CD1c-positive myeloid dendritic cell (primary cell): Measurements from ENCODE around the gene ANXA10.
"Not testable (repeated sequence)": the region's sequence is repeated elsewhere in the genome, so short reads cannot be mapped to it uniquely, and the experiment has no call there.

ENCODE experiments used
- DNase-seq: peaks from one replicate; pipeline ENCODE4 v3.0.0-alpha.2; 2016; ENCODE audit errors: extremely low spot score

Gene ANXA10, protein sequence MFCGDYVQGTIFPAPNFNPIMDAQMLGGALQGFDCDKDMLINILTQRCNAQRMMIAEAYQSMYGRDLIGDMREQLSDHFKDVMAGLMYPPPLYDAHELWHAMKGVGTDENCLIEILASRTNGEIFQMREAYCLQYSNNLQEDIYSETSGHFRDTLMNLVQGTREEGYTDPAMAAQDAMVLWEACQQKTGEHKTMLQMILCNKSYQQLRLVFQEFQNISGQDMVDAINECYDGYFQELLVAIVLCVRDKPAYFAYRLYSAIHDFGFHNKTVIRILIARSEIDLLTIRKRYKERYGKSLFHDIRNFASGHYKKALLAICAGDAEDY

DNA sequence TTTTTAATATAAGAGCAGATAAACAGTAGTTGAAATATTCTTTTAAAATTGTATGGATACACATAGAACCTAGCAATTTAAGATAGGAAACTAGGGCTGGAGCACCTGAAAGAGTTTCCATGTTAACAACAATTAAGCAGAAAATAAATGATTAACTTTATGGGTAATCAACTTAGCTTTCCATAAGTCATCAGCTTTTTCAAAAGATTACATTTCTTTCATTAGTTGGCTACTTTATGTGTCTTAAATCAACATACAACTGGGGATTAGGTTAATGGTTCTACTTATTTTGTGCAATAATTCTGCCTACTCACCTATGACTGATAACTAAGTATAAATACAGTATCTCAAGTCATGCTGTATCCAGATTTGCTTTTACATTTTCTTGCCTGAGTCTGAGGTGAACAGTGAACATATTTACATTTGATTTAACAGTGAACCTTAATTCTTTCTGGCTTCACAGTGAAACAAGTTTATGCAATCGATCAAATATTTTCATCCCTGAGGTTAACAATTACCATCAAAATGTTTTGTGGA lies at the start of gene ANXA10:
ANXA10 (plus strand) TSS at position 362 of the 537 bp plus-strand sequence; CDS start at position 526, 164 bp downstream.
- DNase-seq = no peak

DNA sequence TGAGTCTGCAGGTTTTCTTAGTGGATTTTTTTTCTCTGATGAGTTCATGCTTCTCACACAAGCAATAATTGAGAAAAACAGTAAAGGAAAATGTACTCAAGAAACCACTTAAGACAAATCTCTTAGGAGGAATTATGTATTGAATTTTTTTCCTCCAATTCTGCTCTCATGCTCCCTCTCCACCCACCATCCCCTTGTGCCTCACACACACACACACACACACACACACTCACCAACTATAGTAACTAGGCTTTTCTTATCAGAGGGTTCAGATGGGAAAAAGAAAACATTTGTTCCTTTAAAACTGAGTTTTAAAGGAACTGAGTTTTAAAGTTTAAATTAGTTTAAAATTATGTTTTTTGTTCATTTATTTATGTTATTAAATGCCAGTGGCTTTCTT lies 47.0 kb upstream of the ANXA10 start:
- no peak for DNase-seq

DNA sequence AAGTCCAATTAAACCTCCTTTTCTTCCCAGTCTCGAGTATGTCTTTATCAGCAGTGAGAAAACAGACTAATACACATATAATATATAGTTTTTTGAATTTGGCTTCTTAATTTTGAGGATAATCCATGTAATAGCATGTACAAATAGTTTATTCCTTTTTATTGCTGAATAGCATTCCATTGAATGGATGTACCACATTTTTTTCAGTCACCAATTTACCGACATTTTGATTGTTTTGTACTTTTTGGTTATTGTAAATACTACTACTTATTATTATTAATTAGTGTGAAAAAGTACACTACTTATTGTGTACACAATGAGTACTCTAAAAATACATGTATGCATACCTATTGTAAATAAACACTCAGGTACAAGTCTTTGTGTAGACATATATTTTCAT lies 42.3 kb upstream of the ANXA10 start:
- DNase-seq = no peak

DNA sequence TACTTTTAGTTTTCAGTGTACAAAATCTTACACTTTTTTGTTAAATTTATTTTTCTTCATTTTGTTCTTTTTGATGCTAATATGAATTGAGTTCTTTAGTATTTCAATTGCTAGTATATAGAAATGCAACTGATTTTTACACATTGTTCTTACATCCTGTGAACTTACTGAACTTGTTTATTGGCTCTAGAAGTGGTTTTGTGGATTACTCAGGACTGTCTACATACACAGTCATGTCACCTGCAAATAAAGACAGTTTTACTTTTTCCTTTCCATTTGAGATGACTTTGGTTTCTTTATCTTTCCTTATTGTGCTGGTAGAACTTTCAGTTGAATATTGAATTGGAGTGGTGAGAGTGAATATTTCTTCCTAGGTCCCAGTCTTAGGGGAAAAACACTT lies 40.8 kb upstream of the ANXA10 start:
- no peak for DNase-seq

DNA sequence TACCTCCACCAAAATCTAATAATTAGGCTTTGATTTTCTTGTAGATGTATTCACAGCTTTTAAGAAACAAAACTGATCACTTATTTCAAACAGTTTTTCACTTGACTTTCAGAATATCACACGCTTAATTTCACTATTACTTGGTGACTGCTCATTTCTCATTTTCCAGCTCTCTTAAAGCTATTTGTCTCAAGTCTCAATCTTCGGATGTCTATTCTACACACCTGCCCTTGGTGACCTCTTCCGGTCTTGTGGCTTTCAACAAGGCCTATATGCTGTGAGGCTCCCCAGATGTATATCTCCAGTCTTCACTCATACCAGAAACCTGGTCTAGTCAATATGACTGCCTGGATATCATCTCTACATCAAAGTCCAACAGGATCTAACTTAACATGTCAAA lies 34.9 kb upstream of the ANXA10 start:
- DNase-seq = no peak

DNA sequence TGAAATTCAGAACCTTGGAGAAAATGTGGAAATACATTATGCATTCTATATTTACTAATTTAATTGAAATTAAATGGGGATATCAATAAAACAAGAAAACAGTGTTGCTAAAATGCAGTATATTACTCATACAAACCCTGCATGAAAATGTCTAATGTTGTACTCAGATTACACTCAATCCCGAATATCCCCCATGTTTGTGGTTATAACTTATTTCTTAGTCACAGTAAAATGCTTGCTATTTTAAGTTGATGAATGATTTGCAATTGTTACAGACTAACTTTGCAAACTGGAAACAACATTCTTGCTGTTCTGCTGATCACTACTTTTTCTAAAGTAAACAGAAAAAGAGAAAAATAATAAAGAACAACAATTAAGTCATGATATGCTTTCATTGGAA lies 33.1 kb upstream of the ANXA10 start:
- DNase-seq = no peak

DNA sequence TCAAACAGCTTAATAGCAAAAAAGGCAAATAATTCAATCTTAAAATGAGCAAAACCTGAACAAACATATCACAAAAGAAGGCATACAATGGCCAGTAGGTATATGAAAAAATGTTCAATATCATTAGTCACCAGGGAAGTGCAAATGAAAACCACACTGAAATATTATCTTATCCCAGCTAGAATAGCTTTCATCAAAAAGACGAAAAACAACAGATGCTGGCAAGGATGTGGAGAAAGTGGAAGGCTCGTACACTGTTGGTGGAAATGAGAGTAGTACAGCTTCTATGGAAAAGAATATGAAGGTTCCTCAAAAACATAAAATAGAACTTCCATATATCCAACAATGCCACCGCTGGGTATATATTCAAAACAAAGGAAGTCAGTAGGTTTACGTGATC lies 29.3 kb upstream of the ANXA10 start:
- no peak for DNase-seq

DNA sequence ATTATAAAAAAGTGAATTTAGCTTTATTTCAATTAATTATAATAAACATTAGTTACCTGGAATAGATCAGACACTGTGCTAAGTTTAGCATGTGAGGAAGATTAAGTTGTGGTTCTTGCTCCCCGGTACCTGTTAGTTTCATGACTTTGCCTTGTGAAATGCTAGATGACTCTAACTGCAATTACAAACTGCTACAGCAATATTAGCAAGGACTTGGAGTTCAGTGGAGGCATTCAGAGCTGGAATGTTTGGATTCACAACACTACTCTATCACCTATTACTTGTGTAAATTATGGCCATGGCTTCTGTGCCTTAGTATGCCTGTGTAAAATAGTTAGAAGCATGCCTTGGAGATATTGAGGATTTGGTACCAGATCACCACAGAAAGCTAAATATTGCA lies 21.4 kb upstream of the ANXA10 start:
- DNase-seq = no peak

DNA sequence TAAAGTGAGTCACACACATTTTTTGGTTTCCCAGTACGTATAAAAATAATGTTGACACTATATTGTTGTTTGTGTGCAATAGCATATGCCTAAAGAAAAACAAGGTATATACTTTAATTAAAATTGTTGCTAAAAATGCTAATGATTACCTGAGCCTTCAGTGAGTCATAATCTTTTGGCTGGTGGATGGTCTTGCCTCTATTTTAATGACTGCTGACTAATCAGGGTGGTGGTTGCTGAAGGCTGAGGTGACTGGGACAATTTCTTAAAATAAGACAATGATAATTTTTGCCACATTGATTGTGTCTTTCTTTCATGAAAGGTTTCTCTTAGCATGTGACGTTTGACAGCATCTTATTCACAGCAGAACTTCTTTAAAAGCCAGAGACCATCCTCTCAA lies 21.0 kb upstream of the ANXA10 start:
- no peak for DNase-seq

DNA sequence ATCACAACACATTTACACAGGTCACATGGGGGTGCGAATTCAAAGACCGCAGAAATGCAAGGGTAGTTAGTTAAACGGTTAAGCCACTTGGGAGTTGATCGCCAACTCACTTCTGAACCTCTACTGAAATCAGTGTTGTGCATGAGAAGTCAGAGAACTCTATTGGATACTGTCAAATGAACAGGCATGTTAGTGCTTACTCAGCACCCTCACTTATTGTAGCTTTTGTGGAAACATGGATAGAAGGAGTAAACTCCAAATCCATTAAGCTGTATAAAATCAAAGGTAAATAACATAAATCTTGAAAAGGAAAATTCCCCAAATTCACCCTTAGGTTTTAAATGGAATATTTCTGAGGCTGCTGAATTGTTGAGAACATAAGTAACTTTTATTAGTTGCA lies 17.5 kb upstream of the ANXA10 start:
- no peak for DNase-seq

DNA sequence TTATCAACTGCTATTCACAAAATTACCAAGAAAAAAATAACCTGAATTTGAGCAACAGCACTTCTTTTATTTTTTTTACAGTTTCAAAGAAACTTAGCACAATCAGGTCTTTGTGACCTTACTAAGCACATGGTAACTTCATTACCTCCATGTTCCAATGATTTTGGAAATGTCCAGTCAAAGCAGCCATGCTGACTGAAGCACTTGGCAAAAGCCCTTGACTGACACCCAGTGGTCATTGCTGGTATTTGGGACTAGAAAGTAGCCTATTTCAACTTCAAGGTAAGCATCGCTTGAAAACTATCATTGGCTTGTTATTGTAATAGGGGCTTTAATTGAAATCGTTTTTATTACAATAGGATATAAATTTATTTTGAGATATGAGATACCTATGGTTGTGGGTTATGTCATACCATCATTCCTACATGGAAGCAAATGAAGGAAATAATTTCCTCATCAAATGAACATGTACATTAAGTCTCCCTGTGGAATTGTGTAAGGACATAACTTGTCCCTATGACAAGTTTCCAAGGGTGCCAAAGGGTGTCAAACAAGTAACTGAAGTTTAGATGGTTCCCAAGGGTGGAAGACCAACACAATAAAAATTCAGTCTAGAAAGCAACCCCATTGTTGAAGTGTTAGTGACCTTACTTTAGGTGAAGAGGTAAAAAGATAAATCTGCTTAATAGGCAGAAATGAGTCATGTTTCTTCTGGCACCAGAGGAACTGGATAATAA lies 15.2 kb upstream of the ANXA10 start:
- DNase-seq = peak; percentile 33

DNA sequence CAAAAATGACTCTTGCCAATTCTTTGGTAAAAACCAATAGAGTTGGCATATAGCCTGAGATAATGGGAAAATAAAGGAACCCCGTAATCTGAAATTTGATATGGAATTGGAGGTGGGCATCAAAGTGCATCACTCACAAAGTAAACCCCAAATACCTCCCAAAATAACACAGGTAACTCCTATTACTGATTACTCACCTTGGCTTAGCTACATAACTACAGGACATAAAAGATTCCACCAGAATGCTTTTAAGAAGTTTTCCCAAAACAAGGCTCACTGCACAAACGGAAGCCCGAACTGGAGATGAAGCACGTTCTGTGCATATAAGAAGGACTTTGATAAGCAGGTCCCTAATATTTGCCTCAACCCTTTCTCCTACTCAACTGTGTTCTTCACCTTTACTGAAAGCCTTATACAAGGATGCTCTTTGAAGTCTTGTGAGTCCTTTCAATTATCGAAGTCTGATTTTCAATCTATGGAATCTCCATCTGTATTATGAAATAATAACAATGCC lies 14.6 kb upstream of the ANXA10 start:
- DNase-seq = no peak

DNA sequence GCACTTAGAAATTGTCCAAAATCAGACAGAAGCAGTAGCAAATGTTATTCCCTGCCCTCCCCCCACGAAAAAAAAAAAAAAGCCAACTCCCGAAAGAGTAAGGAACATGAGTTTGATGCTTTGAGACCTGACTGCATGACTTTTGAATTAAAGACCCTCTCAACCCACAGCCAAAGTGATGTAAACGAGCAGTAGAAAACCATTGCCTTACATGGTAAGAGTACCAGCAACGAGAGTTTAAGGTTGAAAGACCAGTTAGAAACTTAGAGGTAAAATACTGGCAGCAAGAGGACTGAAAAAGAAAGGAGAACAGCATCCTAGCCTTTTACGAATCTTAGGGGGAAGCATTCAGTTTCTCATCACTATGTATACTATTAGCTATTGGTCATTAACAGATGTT lies 10.0 kb upstream of the ANXA10 start:
- DNase-seq = no peak

DNA sequence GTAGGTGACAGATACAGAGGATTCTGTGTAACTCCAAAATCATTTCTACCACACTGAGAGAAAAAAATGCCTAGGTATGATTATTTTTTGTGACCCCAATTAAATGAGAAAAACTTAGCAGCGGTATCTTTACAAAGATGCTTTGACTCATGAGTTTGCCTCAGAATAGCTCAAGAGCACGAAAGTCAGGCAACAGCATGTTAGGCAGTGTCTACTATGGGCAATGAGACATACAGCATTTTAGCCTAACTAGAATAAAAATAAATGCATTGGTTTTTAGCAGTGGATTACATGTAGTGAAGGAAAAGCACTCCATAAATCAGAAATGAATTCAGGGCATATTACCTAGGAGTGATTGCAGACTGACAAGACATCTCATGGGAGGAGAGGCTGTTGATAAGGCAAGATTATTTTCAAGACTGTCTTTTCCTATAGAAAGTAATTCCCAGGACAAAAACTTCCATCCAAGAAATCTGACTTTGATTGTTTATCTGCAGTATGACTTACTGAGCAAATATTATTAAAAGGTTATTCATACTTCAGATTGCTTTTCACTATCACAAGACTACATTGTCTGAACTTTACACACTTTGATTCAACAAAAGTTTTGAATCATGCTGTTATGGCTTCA lies 3.6 kb downstream of the ANXA10 start:
- DNase-seq = no peak

DNA sequence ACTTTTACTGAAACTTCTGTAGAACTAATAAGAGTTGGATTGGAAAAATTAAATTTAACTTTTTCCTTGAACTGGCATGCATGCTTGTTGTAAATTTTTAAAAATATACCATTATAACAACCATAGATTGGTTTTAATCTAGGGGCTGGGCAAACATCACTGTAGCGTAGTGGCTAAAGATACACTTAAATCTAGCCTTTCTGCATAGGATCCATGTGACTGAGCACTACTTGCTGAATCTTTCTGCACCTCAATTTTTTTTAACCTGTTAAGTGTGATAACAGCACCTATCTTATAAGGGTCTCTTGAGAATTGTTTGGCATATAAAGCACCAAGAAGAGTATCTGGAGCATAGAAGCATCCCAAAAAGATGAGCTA lies 4.1 kb downstream of the ANXA10 start:
- no peak for DNase-seq

DNA sequence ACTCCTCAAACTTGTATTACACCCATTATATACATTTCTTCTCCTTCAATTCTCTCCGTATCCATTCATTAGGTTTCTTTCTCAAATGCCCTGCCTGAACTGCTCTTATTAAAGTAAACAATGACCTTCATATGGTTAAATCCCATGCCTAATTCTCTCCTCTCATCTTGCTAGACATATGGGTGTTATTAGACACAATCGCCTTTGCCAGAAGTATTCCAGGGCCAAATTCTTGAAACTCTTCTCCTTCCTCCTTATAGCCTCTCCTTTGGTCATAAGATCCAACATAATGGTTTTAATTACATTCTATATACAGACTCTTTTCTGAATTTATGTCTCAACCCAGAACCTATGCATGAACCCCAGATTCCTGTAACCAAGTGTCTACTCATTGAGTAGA lies 4.8 kb downstream of the ANXA10 start:
- no peak for DNase-seq

DNA sequence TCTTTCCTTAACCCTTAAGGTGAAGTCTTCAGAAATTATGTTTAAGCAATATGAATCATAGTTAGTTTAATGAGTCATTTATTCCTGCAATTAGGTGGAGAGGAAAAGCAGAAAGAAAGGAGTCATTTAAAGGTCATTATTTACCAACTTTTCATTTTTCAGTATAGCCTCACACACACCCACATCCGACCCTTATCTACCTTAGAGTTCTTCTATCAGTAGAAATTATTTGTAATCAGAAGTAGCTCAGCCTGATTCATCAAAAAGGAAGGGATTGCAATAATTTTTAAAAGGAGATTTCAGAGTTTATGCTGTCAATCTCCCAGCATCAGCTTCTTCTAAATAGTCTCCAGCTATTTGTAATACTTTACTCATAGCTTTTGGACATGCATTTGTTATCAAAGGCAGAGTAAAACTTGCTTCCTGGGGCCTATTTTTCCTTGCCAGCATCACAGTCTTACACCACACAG lies 5.9 kb downstream of the ANXA10 start:
- DNase-seq = no peak

DNA sequence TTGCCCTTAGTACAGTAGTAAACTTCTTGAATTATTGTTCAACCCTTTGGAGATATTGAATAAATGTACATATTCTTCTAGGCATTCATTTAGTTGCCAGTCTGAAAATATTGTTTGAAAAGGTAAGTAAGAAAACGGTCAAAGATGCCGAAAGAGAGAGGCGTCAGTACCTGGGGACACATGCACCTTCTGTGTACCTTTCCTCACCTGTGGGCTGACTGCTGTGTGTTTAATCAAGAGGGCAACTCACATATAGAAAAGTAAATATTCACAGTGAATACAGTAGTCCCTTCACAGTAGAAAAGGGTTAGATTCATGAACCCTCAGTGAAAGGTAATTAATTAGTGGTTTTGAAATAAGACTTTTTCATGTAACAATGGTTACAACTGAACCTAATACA lies 6.9 kb downstream of the ANXA10 start:
- DNase-seq = no peak

DNA sequence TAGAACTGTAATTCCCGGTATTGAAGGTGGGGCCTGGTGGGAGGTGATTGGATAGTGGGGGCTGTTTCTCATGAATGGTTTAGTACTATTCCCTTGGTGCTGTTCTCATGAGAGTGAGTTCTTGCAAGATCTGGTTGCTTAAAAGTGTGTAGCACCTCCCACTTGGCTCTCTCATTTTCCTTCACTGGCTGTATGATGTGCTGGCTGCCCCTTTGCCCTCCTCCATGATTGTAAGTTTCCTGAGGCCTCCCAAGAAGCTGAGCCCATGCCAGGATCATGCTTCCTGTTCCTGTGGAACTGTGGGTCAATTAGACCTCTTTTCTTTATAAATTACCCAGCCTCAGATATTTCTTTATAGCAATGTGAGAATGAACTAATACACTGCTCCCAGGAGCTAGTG lies 8.7 kb downstream of the ANXA10 start:
- no peak for DNase-seq

DNA sequence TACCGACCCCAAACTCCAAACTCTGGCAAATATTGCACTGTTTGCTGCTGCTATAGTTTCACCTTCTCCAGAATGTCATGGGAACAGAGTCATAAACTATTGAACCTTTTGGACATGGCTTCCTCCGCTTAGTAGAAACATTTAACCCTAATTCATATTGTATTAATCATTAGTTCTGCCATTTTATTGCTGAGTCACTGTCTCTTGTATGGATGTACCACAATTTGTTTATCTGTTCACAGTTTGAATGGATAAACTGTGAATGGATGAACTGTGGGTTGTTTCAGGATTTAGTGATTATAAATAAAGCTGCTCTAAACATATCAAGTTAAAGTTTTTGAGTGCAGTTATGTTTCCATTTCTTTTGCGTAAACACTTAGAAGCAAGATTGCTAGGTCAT lies 10.1 kb downstream of the ANXA10 start:
- DNase-seq = no peak

DNA sequence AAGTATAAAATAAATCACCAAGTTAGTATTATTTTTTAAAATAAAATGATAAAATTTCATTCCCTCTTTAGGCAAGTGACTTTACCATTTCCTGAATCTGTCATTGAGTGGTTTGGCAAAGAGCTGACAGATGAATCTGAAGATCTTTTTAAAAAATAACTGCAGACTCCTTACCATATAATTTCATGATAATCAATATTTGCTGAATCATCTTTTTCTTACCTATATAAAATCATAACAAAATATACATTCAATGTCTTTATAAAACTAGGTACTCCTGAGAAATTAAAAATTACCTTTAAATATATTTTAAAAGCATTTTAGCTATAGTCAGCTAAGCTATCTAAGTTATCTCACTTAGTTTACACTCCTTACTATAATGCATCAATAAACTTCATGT lies 17.2 kb downstream of the ANXA10 start:
- no peak for DNase-seq

DNA sequence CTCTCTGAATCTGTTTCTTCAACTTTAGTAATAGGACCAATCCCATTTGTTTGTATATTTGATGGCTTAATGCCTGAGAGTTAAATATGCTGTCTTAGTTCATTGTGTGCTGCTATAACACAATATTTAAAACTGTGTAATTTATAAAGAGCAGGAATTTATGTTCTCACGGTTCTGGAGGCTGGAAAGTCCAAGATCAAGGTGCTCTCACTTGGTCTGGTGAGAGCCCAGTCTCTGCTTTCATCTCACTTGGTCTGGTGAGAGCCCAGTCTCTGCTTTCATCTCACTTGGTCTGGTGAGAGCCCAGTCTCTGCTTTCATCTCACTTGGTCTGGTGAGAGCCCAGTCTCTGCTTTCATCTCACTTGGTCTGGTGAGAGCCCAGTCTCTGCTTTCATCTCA lies 20.7 kb downstream of the ANXA10 start:
- not testable (repeated sequence) for DNase-seq
